HepG2 (cell line): ENCODE results near the gene TMEM129. TPM values are rescaled to one million over a fixed set of nuclear protein-coding genes. Genes with fewer than 3 reads are reported as not detected.

Experiments used
- ATAD3A ChIP-seq: sonication (generic); formaldehyde crosslinking; IDR thresholded peaks from 2 replicates; pipeline ENCODE4 v1.4.0; 2020; ENCODE audit warnings: missing genetic modification reagents
- ATF4 ChIP-seq, 2 experiments: fragments of 450-650 bp in 1 of 2; sonication (generic) in 1 of 2; formaldehyde crosslinking; IDR thresholded peaks; 2 replicates each; pipeline versions ENCODE4 v1.5.0 to v1.8.0; 2020 to 2022; ENCODE audit warnings: mild to moderate bottlenecking in 1 of 2, missing genetic modification reagents in 1 of 2
- GMEB2 ChIP-seq: IDR thresholded peaks from 2 replicates; pipeline ENCODE4 v1.6.1; 2016; ENCODE audit warnings: missing biosample characterization, missing genetic modification reagents, low read depth
- HHEX ChIP-seq: IDR thresholded peaks from 2 replicates; pipeline ENCODE4 v1.6.1; 2016; ENCODE audit warnings: control low read depth
- JDP2 ChIP-seq: sonication (generic); formaldehyde crosslinking; IDR thresholded peaks from 2 replicates; pipeline ENCODE4 v1.8.1; 2022; ENCODE audit warnings: missing genetic modification reagents, borderline replicate concordance
- KDM1A ChIP-seq: IDR thresholded peaks from 2 replicates; pipeline ENCODE4 v1.6.1; 2016; ENCODE audit warnings: missing compliant biosample characterization
- MTERF4 ChIP-seq: sonication (generic); formaldehyde crosslinking; IDR thresholded peaks from 2 replicates; pipeline ENCODE4 v1.8.0; 2023; ENCODE audit warnings: mild to moderate bottlenecking, missing genetic modification reagents
- MTF2 ChIP-seq: sonication (generic); formaldehyde crosslinking; IDR thresholded peaks from 2 replicates; pipeline ENCODE4 v1.5.0; 2020; ENCODE audit warnings: missing genetic modification reagents, borderline replicate concordance
- NAIF1 ChIP-seq: sonication (generic); formaldehyde crosslinking; IDR thresholded peaks from 2 replicates; pipeline ENCODE4 v1.5.0; 2020; ENCODE audit warnings: mild to moderate bottlenecking, missing genetic modification reagents, borderline replicate concordance
- NFAT5 ChIP-seq: sonication (generic); formaldehyde crosslinking; IDR thresholded peaks from 2 replicates; pipeline ENCODE4 v1.4.0; 2020; ENCODE audit warnings: missing genetic modification reagents
- NFATC3 ChIP-seq: sonication (generic); formaldehyde crosslinking; IDR thresholded peaks from 2 replicates; pipeline ENCODE4 v1.5.1; 2020; ENCODE audit warnings: mild to moderate bottlenecking, missing genetic modification reagents
- NFKB2 ChIP-seq: sonication (generic); formaldehyde crosslinking; IDR thresholded peaks from 2 replicates; pipeline ENCODE4 v1.4.0; 2020; ENCODE audit warnings: missing genetic modification reagents, borderline replicate concordance
- NONO ChIP-seq, 2 experiments: fragments of 450-650 bp in 1 of 2; sonication (generic) in 1 of 2; formaldehyde crosslinking in 1 of 2; IDR thresholded peaks in 1 of 2; conservative IDR thresholded peaks in 1 of 2; 2 replicates each; pipeline versions ENCODE4 v1.6.1 to v1.8.0; 2017 to 2022; ENCODE audit warnings: mild to moderate bottlenecking in 1 of 2, missing genetic modification reagents in 1 of 2, moderate library complexity in 1 of 2
- RXRB ChIP-seq: IDR thresholded peaks from 2 replicates; pipeline ENCODE4 v1.6.1; 2016; ENCODE audit warnings: borderline replicate concordance, missing genetic modification reagents, missing compliant biosample characterization
- SMYD3 ChIP-seq: sonication (generic); formaldehyde crosslinking; IDR thresholded peaks from 2 replicates; pipeline ENCODE4 v1.8.1; 2023; ENCODE audit warnings: mild to moderate bottlenecking, missing genetic modification reagents
- SRY ChIP-seq: sonication (generic); formaldehyde crosslinking; IDR thresholded peaks from 2 replicates; pipeline ENCODE4 v1.8.0; 2022; ENCODE audit warnings: mild to moderate bottlenecking, missing genetic modification reagents
- TBP ChIP-seq: sonication (generic); formaldehyde crosslinking; IDR thresholded peaks from 2 replicates; pipeline ENCODE4 v1.5.0; 2020; ENCODE audit warnings: missing genetic modification reagents
- ZFP82 ChIP-seq: sonication (generic); formaldehyde crosslinking; IDR thresholded peaks from 2 replicates; pipeline ENCODE4 v1.5.1; 2020; ENCODE audit warnings: mild to moderate bottlenecking, missing genetic modification reagents, borderline replicate concordance
- ZNF207 ChIP-seq: fragments of 450-650 bp; IDR thresholded peaks from 2 replicates; pipeline ENCODE4 v1.6.1; 2016; ENCODE audit warnings: antibody characterized with exemption, borderline replicate concordance
- ZNF737 ChIP-seq: sonication (generic); formaldehyde crosslinking; IDR thresholded peaks from 2 replicates; pipeline ENCODE4 v1.5.0; 2020; ENCODE audit warnings: missing genetic modification reagents, mild to moderate bottlenecking, borderline replicate concordance
- ZNF777 ChIP-seq: sonication (generic); formaldehyde crosslinking; IDR thresholded peaks from 2 replicates; pipeline ENCODE4 v1.4.0; 2020; ENCODE audit warnings: missing genetic modification reagents
- ZNF878 ChIP-seq: sonication (generic); formaldehyde crosslinking; IDR thresholded peaks from 2 replicates; pipeline ENCODE4 v1.8.1; 2023; ENCODE audit warnings: mild to moderate bottlenecking, missing genetic modification reagents, moderate library complexity
- polyA plus RNA-seq, 8 experiments: library from polyadenylated mRNA; depleted of rRNA in 3 of 8; stranded (reverse) in 7 of 8; unstranded in 1 of 8; fragments of >200 nt; fragmentation: Illumina TruSeq in 4 of 8; extraction: Trizol in 4 of 8; gene quantifications; 2 replicates each; pipeline versions ENCODE4 v1.2.1 to v1.2.3, GENCODE V29; 2011 to 2016; ENCODE audit warnings: low read depth in 4 of 8, missing spikeins in 1 of 8, mixed read lengths in 1 of 8; ENCODE audit not compliant: insufficient read depth in 1 of 8
- total RNA-seq, 5 experiments: library from RNA; depleted of rRNA; stranded (reverse); fragments of >200 nt; fragmentation: Illumina TruSeq; extraction: Trizol; gene quantifications; 2 replicates each; pipeline ENCODE4 v1.2.3, GENCODE V29; 2016; ENCODE audit warnings: low read depth in 1 of 5

TMEM129 gene
- total and polyA plus RNA-seq, 2 of the 13 experiments (the other 11 are each of a cell fraction or from before 2014, with no cell fraction given), result 19.0 to 25.8 TPM

- no peak for TF ChIP-seq JDP2
- TF ChIP-seq HHEX, result no peak
- TF ChIP-seq KDM1A (CRISPR knock-in tag), result peak; percentile 23; the same call in 1 of the 2 replicates
- TF ChIP-seq ZNF737, result no peak
- no peak for TF ChIP-seq SMYD3
- no peak for TF ChIP-seq NFATC3
- 0 out of 2 replicates have a peak, but pooled peaks have one; percentile 60 for TF ChIP-seq TBP (CRISPR knock-in tag)
- TF ChIP-seq MTERF4, result no peak
- TF ChIP-seq ZNF878 (CRISPR knock-in tag), result no peak
- no peak for TF ChIP-seq ATF4 (CRISPR knock-in tag; IDR thresholded peaks at IDR 0.05)
- TF ChIP-seq RXRB, result peak; percentile 38; the same call in 1 of the 2 replicates
- TF ChIP-seq ZNF777 (CRISPR knock-in tag), result peak; percentile 13; the same call in 1 of the 2 replicates
- TF ChIP-seq NAIF1, result no peak
- no peak for TF ChIP-seq GMEB2
- no peak for TF ChIP-seq NONO (IDR thresholded peaks at IDR 0.05)
- no peak for TF ChIP-seq NONO (CRISPR knock-in tag; conservative IDR thresholded peaks at IDR 0.05)
- TF ChIP-seq ZNF207, result no peak
- TF ChIP-seq ATAD3A (CRISPR knock-in tag), result no peak
- no peak for TF ChIP-seq SRY (CRISPR knock-in tag)
- TF ChIP-seq ZFP82 (CRISPR knock-in tag), result no peak
- no peak for TF ChIP-seq NFKB2 (CRISPR knock-in tag)
- TF ChIP-seq NFAT5 (CRISPR knock-in tag), result no peak
- no peak for TF ChIP-seq MTF2 (CRISPR knock-in tag)
Measured at GRCh38 chr4:1752284-1753041, 31.3 kb upstream of the TMEM129 start (continued).
